H4 (cell line): ENCODE results near the gene KCNK18. TPM values are rescaled to one million over a fixed set of nuclear protein-coding genes. Genes with fewer than 3 reads are reported as not detected.
A peak's percentile ranks its signal among the peaks of the same experiment; 100 is the strongest.

Experiments used
- DNase-seq: peaks from one replicate; pipeline ENCODE4 v3.0.0-alpha.2; 2015; ENCODE audit warnings: low spot score
- total RNA-seq: library from RNA; depleted of rRNA; stranded (reverse); fragments of >200 nt; shearing (Covaris generic); gene quantifications from 2 replicates; pipeline ENCODE4 v1.2.3, GENCODE V29; 2014; rRNA removed

The KCNK18 gene
- not detected in 2 replicates for total RNA-seq

DNA sequence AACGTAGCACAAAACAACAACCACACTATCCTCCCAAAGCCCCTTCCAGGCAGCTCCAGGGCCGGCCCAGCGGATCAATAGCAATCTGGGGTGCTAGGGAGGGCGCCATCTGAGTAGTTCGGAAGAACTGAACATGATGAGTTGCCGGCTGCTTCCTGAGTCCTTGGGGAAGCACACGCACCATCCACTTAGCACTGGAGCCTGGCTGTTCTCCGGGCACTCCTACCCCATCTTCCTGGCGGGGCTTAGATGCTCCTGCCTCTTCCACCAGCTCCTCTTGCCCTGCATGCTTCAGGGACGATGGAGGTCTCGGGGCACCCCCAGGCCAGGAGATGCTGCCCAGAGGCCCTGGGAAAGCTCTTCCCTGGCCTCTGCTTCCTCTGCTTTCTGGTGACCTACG, at the start of gene KCNK18:
KCNK18 (plus strand) TSS at position 301 of the 400 bp plus-strand sequence; CDS start at position 301, 0 bp downstream.
- no peak for DNase-seq

GRCh38 chr10:117148284-117148683, 49.0 kb upstream of the KCNK18 start:
- DNase-seq, result no peak

- no peak for DNase-seq
Observed at GRCh38 chr10:117152668-117153067, 44.6 kb upstream of the KCNK18 start.

DNA sequence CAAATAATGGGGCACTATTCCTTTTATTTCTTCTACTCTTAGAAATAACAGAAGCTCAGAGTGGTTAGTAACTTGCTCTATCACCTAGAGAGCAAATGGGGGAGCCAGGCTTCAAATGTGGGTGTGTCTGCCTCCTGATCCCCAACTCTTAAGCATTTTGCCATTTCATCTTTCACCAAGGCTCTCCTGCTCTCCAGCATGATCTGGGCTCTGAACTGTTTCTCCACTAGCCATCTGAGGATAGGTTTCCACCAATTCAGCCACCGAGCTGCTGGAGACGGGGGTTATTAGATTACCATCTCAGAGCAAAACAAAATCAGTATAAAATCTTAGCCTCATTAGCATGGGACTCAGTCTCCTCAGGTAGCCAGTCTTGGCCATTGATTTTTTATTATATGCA, 39.0 kb upstream of the KCNK18 start:
- no peak for DNase-seq

DNA sequence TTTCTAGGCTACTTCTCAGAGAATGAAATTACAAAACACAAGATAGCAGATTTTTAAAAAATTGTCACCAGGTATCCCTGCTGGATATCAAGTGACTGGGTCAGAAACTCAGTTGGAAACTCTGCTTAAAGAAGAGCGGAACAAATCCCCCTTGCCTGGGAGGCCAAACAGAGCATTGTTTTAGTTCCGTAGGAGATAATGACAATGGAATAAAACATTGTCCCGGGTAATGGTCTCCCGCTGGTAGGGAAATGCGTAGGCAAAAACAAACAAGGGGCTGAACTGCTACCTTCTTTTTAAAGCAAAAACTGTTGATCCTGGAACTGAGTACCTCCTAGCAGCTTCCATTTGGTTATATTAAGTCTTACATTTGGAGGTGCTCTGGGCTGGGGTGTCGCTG, 37.9 kb upstream of the KCNK18 start:
- DNase-seq, result no peak

- DNase-seq, result no peak
Observed at GRCh38 chr10:117160567-117160966, 36.7 kb upstream of the KCNK18 start.

DNA sequence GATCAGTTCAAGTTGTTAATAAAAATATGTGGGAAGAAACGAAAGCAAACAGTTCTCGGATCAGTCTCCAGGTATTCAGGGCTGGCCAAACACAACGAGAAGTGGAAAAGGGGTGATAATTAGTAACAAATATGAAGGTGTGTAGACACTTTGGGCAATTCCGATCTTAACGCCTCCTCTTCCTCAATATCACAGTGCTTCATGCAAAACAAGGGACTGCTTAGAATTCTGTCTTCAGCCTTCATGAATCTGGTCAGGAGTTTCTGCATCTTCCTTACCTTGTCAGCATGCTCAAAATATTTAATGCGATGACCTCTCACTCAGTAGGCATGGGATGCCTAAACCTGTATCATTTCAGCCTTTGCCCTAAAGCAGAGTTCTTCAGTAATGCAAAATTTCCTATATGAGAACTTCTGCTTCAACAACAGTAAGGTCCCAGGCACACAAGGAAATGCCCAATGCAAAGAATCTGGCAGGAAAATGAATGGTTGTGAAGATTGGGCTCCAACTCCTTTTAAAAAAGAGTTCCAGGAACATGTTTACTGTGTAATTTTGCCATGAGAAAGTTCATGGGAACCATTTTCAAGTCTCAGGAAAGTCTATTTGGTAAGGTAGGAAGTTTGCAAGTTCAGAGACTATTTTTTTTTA, 35.8 kb upstream of the KCNK18 start:
- no peak for DNase-seq

- no peak for DNase-seq
Observed at GRCh38 chr10:117162093-117163060, 34.9 kb upstream of the KCNK18 start.

DNA sequence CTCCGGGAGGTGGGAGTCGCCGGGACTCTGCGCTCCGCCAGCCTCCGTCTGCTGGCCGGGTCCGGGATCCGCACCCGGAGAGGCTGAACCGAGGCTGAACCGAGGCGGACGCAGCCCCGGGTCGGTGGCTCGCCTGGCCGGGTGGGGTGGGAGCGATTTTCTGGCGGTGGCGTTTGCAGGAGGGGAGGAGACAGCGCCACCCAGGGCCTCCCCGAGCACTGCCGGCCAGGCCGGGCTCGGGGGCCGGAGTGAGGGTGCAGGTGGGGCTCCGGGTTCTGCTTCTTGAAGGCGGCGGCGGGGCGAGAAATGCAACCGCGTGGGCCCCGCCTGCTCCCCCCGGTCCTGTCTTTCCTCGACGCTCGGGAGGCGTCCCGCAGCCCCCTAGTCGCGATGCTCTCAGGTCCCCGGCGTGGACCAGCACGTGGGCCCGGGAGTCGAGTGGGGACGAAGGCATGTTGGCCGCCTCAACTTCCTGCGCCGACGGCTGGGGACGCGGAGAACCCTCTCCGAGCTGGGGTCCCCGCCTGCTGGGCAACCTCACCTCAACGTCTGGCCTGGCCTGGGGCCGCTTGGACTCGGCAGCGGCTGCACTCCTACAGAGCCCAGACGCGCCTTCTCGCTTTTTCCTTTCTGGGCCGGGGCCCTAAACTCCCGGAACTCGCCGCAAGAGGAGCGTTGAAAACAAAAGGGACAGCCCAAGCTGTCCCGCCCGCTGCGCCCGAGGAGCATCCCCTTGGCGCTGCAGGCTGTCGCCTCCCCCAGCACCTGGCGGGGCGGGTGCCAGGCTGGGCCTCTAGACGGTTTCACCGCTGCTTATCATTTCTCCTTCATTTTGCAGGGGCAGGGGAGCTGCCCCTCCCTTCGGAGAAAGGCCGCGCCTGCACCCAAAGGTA, 34.0 kb upstream of the KCNK18 start:
- DNase-seq, result no peak

DNA sequence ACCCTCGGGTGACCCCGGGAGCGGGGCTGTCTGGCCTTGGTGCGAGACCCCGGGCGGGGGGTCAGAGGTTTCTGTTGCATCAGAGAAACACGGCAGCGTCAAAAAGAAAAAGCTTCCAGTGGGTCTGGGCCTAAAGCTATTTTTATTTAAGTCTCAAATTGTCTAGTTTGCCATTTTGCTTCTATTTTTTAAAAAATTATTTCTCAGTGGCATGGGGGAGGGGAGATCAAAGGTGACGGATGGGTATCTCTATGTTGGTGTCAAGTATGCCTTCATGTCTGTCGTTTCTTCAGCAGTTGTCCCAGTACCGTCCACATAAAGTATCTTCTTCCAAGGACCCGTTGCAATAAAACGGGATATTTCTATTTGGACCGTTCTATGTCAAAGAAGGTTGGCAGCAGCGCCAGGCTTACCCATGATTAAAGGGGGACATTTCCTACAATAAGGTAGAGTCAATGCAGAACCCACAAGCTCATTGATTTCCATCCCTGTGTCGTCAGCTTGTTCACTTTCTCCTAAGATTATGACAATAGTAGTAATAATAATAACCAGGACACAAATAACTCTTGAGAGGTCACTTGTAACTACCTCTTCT, 33.2 kb upstream of the KCNK18 start:
- DNase-seq, result no peak

- no peak for DNase-seq
Observed at GRCh38 chr10:117164592-117165537, 32.4 kb upstream of the KCNK18 start.

DNA sequence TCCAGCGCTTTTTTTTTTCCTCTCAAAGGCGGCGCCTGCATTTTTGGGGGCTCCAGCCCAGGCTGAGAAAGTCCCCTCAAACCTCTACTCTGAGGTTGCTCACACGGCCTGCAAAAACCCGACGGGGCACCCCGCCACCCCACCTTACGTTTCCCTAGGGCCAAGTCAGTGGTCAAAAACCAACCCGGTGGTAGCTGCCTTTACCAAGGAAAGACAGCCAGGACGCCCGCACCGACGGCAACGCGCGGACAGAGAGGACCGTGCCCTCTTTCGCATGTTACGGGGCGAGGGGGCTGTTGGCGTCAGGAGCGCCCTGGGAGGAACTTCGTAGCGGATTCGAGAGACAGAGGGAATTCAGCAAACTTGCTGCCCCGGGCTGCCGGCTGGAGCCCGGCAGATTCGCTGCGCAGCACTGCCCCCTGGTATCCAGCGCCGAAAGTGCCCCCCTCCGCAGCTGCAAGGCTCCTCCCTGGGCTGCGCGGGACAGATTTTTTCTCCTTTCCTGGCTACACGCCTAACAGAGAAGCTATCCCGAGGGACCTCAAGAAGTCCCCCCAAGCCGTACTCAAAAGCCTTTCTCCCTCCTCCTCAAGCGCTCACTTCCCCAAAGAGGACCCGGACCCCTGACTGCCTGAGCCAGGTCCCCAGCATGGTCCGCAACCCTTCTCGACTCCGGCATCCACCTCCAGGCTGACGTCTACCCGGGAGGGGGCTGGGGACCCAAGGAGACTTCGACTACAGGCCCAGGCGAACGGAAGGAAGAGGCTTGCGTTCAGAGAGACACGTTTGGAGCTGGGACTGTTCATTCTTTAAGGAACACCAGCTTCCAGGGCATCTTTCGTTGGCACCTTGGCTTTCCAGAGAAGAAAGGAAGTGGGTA, 31.5 kb upstream of the KCNK18 start:
- peak; percentile 29 for DNase-seq

DNA sequence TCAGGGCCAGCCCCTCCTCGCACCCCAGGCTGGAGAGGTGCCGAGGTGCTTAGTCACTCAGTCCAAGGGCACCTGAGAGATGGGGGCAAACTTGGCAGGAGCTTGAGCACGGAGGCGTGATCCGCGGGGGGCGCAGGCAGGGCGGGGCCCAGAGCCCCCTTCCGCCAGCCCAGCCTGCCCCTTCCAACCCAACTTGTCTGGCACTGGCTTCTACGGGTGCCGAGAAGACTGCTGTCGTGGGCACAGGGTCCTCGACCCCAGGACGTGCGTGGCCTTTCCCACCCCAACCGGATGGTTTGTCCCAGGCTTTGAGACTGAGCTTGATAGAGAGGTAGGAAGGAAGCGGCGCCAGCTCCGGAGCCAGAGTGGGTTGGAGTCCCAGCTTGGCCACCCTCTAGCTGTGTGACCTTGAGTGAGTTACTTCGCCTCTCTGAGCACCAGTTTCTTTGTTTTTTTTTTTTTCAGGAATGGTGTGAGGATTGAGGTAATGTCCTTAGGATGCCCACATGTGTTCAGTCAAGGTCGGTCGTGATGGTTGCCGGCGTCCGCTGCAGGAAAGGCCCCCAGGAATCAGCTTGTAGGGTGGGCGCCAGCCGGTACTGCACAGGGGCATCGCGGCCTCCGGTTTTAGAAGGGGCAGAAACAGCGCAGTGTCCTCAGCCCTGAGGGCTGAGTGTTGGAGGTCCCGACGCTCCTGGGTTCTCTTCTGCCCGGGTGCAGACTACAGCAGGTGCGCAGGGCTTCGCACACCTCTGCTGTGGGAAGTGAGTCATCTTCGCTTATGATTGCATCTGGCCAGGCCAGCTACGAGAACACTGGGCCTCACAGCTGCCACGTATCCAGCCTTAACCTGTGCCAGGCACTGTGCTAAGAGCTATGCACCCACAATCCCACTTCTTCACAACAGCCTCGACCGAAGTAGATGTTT, 30.6 kb upstream of the KCNK18 start:
- no peak for DNase-seq

- DNase-seq, result no peak
Observed at GRCh38 chr10:117167346-117167788, 29.9 kb upstream of the KCNK18 start.

DNA sequence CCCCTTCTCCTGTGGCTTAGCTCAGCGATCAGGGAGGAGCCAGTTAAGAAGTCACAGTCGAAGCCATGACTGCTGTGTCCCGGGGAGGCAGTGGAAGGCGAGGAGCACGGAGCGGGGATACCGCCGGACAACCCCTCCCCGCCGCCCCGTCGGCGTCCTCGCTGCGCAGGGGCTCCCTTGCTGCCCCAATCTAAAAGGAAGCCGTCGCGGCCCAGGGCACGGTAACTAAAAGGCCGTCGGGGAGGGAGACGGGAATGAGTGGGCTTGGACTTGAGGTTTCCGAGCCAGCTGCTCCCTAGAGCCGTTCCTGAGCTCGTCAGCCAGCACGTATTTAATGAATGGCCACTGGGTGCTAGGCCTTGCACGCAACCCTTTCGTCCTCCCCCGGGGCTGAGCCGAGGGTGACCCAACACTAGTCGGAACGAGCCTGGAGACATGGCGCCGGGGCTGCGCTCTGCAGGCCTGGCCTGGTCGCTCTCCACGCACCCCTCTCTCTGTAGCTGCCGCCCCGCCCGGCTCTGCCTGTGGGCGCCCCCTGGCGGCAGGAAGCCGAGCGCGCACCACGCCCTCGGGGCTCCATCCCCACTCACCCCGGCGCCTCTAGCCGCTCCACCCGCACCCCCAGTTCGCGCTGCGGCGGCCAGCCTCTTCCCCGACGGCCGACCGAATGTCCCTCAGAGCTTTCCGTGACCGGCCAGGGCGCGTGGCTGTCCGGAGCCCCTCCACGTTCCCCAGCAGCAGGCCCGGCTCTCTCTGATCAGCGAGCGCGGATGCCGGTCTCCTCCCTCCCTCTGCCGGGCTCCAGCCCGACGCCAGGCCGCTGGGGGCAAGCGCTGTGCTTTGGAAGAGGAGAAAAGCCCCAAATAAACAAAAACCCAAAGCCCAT, 29.3 kb upstream of the KCNK18 start:
- peak; percentile 29 for DNase-seq

GRCh38 chr10:117168729-117169128, 28.6 kb upstream of the KCNK18 start:
- no peak for DNase-seq

DNA sequence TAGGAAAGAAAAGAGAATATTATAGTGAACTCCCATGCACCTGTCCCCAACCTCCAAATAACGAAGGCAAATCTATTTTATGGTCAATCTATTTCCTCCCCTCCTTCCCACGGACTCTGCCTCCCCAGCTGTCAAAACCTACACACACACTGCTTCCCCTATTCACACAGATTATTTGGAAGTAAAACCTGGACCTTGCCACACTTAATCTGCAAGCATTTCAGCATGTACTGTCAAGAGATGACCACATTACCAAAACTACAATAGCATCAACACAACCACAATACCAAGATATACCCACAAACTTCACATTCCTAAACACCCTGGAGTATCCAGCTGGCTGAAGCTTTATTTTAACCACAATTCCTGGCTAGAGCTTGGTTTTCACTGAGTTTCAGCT, 27.8 kb upstream of the KCNK18 start:
- DNase-seq, result peak; percentile 49
